Measurements from ENCODE around the gene CACNA1C.
A peak's percentile ranks its signal among the peaks of the same experiment; 100 is the strongest.

Gene CACNA1C

GRCh38 chr12:2411011-2411410 lies 358.2 kb downstream of the CACNA1C start:
- H3K27me3 ChIP-seq, result no peaks in the 10 kb centered on the region
- TF ChIP-seq CTCF (IDR thresholded peaks at IDR 0.05; ENCODE audit: low read depth, low read length), result no peak
- H3K4me1 ChIP-seq, result peaks cover 3% of the 10 kb centered on the region
- no peak overlapping the region for H3K4me3 ChIP-seq (ENCODE audit: low read depth, low read length)
- no peak for DNase-seq
- H3K36me3 ChIP-seq, result no peaks in the 10 kb centered on the region
- H3K9me3 ChIP-seq, result no peaks in the 10 kb centered on the region

GRCh38 chr12:2411616-2412304 lies 359.0 kb downstream of the CACNA1C start:
- Histone ChIP-seq H3K9me3 (no peaks in the 10 kb centered on the region), H3K4me3 (ENCODE audit: low read depth, low read length) (no peak overlapping the region), H3K4me1 (peaks cover 3% of the 10 kb centered on the region), H3K36me3 (no peaks in the 10 kb centered on the region), H3K27me3 (no peaks in the 10 kb centered on the region)
- no peak for DNase-seq
- no peak for TF ChIP-seq CTCF (IDR thresholded peaks at IDR 0.05; ENCODE audit: low read depth, low read length)

GRCh38 chr12:2412305-2412643 lies 359.5 kb downstream of the CACNA1C start:
- H3K4me1 ChIP-seq, result peaks cover 3% of the 10 kb centered on the region
- peak; percentile 32 for DNase-seq
- no peaks in the 10 kb centered on the region for H3K9me3 ChIP-seq
- H3K27me3 ChIP-seq, result no peaks in the 10 kb centered on the region
- H3K4me3 ChIP-seq (ENCODE audit: low read depth, low read length), result no peak overlapping the region
- H3K36me3 ChIP-seq, result no peaks in the 10 kb centered on the region
- TF ChIP-seq CTCF (IDR thresholded peaks at IDR 0.05; ENCODE audit: low read depth, low read length), result no peak

- Histone ChIP-seq H3K36me3 (no peaks in the 10 kb centered on the region), H3K27me3 (no peaks in the 10 kb centered on the region), H3K4me1 (peaks cover 3% of the 10 kb centered on the region), H3K9me3 (no peaks in the 10 kb centered on the region), H3K4me3 (ENCODE audit: low read depth, low read length) (no peak overlapping the region)
- no peak for TF ChIP-seq CTCF (IDR thresholded peaks at IDR 0.05; ENCODE audit: low read depth, low read length)
- no peak for DNase-seq
Observed at GRCh38 chr12:2413301-2413700, 360.5 kb downstream of the CACNA1C start.

GRCh38 chr12:2413999-2414792 lies 361.4 kb downstream of the CACNA1C start:
- Histone ChIP-seq H3K4me1 (peaks cover 3% of the 10 kb centered on the region), H3K9me3 (no peaks in the 10 kb centered on the region), H3K36me3 (no peaks in the 10 kb centered on the region), H3K27me3 (no peaks in the 10 kb centered on the region), H3K4me3 (ENCODE audit: low read depth, low read length) (no peak overlapping the region)
- no peak for DNase-seq
- no peak for TF ChIP-seq CTCF (IDR thresholded peaks at IDR 0.05; ENCODE audit: low read depth, low read length)
